Fibroblast of the aortic adventitia (primary cell): ENCODE measurements around the gene PTP4A1. TPM values are rescaled to one million over a fixed set of nuclear protein-coding genes. Genes with fewer than 3 reads are reported as not detected.
"Not testable (repeated sequence)": the region's sequence is repeated elsewhere in the genome, so short reads cannot be mapped to it uniquely, and the experiment has no call there.

Experiments used
- DNase-seq: peaks from one replicate; pipeline ENCODE4 v3.0.0-alpha.2; 2010; ENCODE audit warnings: low read depth
- H3K4me3 ChIP-seq: 2 replicates; pipeline ENCODE4 v1.5.1; 2011; ENCODE audit warnings: low read depth, mild to moderate bottlenecking, control low read depth, low read length, moderate library complexity
- CTCF ChIP-seq: IDR thresholded peaks from 2 replicates; pipeline ENCODE4 v1.5.1; 2011; ENCODE audit warnings: mild to moderate bottlenecking, low read length, control low read depth, inconsistent platforms; ENCODE audit not compliant: insufficient read depth
- total RNA-seq: library from RNA; depleted of rRNA; stranded (reverse); fragments of >200 nt; gene quantifications from 2 replicates; pipeline ENCODE4 v1.2.3, GENCODE V29; 2012; ENCODE audit warnings: low replicate concordance

Gene PTP4A1
- total RNA-seq, result 9.6 and 46.1 TPM in 2 replicates

GRCh38 chr6:63572044-63572746 is at the start of gene PTP4A1, which contains the start of gene LOC128125822:
TSS of gene PTP4A1 (plus strand) at chr6:63572480. CDS start at chr6:63576881, 4,401 bp downstream.
TSS of gene LOC128125822 (plus strand) at chr6:63572480.
- peak within 1 kb of the TSS; percentile 86 for H3K4me3 ChIP-seq
- TF ChIP-seq CTCF, result no peak
- peak; percentile 98 for DNase-seq

GRCh38 chr6:63522911-63523287 is 49.4 kb upstream of the PTP4A1 start:
- not testable (repeated sequence) for DNase-seq, H3K4me3 ChIP-seq

- no peak for TF ChIP-seq CTCF
- no peak overlapping the region for H3K4me3 ChIP-seq
- DNase-seq, result no peak
These were observed 48.6 kb upstream of the PTP4A1 start for GRCh38 chr6:63523630-63524029.

- H3K4me3 ChIP-seq, result no peak overlapping the region
- TF ChIP-seq CTCF, result no peak
- DNase-seq, result no peak
These were observed 46.9 kb upstream of the PTP4A1 start for GRCh38 chr6:63525186-63525878.

GRCh38 chr6:63526931-63527330 is 45.3 kb upstream of the PTP4A1 start:
- H3K4me3 ChIP-seq, result no peak overlapping the region
- no peak for DNase-seq
- no peak for TF ChIP-seq CTCF

GRCh38 chr6:63527658-63528514 is 44.4 kb upstream of the PTP4A1 start:
- TF ChIP-seq CTCF, result no peak
- peak; percentile 98 for DNase-seq
- H3K4me3 ChIP-seq, result no peak overlapping the region

GRCh38 chr6:63529498-63529897 is 42.8 kb upstream of the PTP4A1 start:
- DNase-seq, result peak; percentile 21
- no peak for TF ChIP-seq CTCF
- H3K4me3 ChIP-seq, result no peak overlapping the region
